ENCODE results near the gene RNF125.

The RNF125 gene

GRCh38 chr18:32093102-32093511 lies 74.5 kb downstream of the RNF125 start:
- peak; percentile 57 for DNase-seq (ENCODE audit: low spot score)
- TF ChIP-seq CTCF (IDR thresholded peaks at IDR 0.05; ENCODE audit: borderline replicate concordance, control extremely low read depth, extremely low read depth, insufficient read depth, missing control alignments) = no peak
- in situ Hi-C loops (cut with MboI; ENCODE audit: low sequenced_read_pairs, unreplicated experiment) = no loop called here

GRCh38 chr18:32093523-32093922 lies 74.9 kb downstream of the RNF125 start:
- DNase-seq (ENCODE audit: low spot score) = peak; percentile 36
- no peak for TF ChIP-seq CTCF (IDR thresholded peaks at IDR 0.05; ENCODE audit: borderline replicate concordance, control extremely low read depth, extremely low read depth, insufficient read depth, missing control alignments)
- in situ Hi-C loops (cut with MboI; ENCODE audit: low sequenced_read_pairs, unreplicated experiment) = no loop called here

- in situ Hi-C loops (cut with MboI; ENCODE audit: low sequenced_read_pairs, unreplicated experiment) = no loop called here
- TF ChIP-seq CTCF (IDR thresholded peaks at IDR 0.05; ENCODE audit: borderline replicate concordance, control extremely low read depth, extremely low read depth, insufficient read depth, missing control alignments) = no peak
- no peak for DNase-seq (ENCODE audit: low spot score)
These were observed 76.7 kb downstream of the RNF125 start for GRCh38 chr18:32095192-32095899.

GRCh38 chr18:32095900-32096229 lies 77.2 kb downstream of the RNF125 start:
- TF ChIP-seq CTCF (IDR thresholded peaks at IDR 0.05; ENCODE audit: borderline replicate concordance, control extremely low read depth, extremely low read depth, insufficient read depth, missing control alignments) = no peak
- in situ Hi-C loops (cut with MboI; ENCODE audit: low sequenced_read_pairs, unreplicated experiment) = no loop called here

GRCh38 chr18:32096946-32097345 lies 78.3 kb downstream of the RNF125 start:
- DNase-seq (ENCODE audit: low spot score) = no peak
- TF ChIP-seq CTCF (IDR thresholded peaks at IDR 0.05; ENCODE audit: borderline replicate concordance, control extremely low read depth, extremely low read depth, insufficient read depth, missing control alignments) = no peak
- in situ Hi-C loops (cut with MboI; ENCODE audit: low sequenced_read_pairs, unreplicated experiment) = no loop called here

More at GRCh38 chr18:32095900-32096229, 77.2 kb downstream of the RNF125 start:
- no peak for DNase-seq (ENCODE audit: low spot score)

- in situ Hi-C loops (cut with MboI; ENCODE audit: low sequenced_read_pairs, unreplicated experiment) = no loop called here
- no peak for TF ChIP-seq CTCF (IDR thresholded peaks at IDR 0.05; ENCODE audit: borderline replicate concordance, control extremely low read depth, extremely low read depth, insufficient read depth, missing control alignments)
- DNase-seq (ENCODE audit: low spot score) = no peak
These were observed 85.9 kb downstream of the RNF125 start for GRCh38 chr18:32104516-32104915.
